ENCODE results near the gene RNF26. TPM values are rescaled to one million over a fixed set of nuclear protein-coding genes. Genes with fewer than 3 reads are reported as not detected.
"Not testable (repeated sequence)": the region's sequence is repeated elsewhere in the genome, so short reads cannot be mapped to it uniquely, and the experiment has no call there.

RNF26 gene
- polyA plus RNA-seq, 1 donor: 16.2 TPM

GRCh38 chr11:119371778-119372182, 37.5 kb downstream of the RNF26 start:
- DNase-seq: no peak

GRCh38 chr11:119372260-119373058, 38.1 kb downstream of the RNF26 start:
- no peak for DNase-seq

GRCh38 chr11:119373059-119373920, 39.0 kb downstream of the RNF26 start:
- no peak for DNase-seq

- DNase-seq: peak; percentile 77
Observed at GRCh38 chr11:119373921-119374631, 39.7 kb downstream of the RNF26 start.

GRCh38 chr11:119374632-119375336, 40.5 kb downstream of the RNF26 start:
- DNase-seq: no peak

- no peak for DNase-seq
Observed at GRCh38 chr11:119375337-119376196, 41.2 kb downstream of the RNF26 start.

- DNase-seq: no peak
Observed at GRCh38 chr11:119376197-119376847, 42.0 kb downstream of the RNF26 start.

GRCh38 chr11:119377112-119377901, 43.0 kb downstream of the RNF26 start:
- DNase-seq: no peak

- DNase-seq: no peak
Observed at GRCh38 chr11:119377961-119378667, 43.8 kb downstream of the RNF26 start.

- no peak for DNase-seq
Observed at GRCh38 chr11:119378851-119379465, 44.6 kb downstream of the RNF26 start.

GRCh38 chr11:119380160-119380826, 46.0 kb downstream of the RNF26 start:
- DNase-seq: no peak

GRCh38 chr11:119380827-119381180, 46.5 kb downstream of the RNF26 start:
- DNase-seq: no peak

GRCh38 chr11:119381181-119381988, 47.1 kb downstream of the RNF26 start, which contains the start of gene USP2:
TSS of gene USP2 (minus strand) at chr11:119381690. CDS start at chr11:119373480, 8,210 bp downstream.
- DNase-seq: peak; percentile 96

GRCh38 chr11:119382101-119382500, 47.8 kb downstream of the RNF26 start:
- no peak for DNase-seq

GRCh38 chr11:119382513-119382912, 48.2 kb downstream of the RNF26 start:
- DNase-seq: not testable (repeated sequence)

GRCh38 chr11:119384332-119384731, 50.0 kb downstream of the RNF26 start:
- no peak for DNase-seq
